ENCODE data around the gene ZNF512B. TPM values are rescaled to one million over a fixed set of nuclear protein-coding genes. Genes with fewer than 3 reads are reported as not detected.

ZNF512B gene
- total and polyA plus RNA-seq, 2 donors (not counting 3 experiments of a cell fraction or from before 2014, with no cell fraction given): 8.7 to 30.0 TPM

- no peak for TF ChIP-seq MYC (IDR thresholded peaks at IDR 0.05; ENCODE audit: low read depth, low read length)
- TF ChIP-seq FOS (IDR thresholded peaks at IDR 0.05; ENCODE audit: borderline replicate concordance, insufficient read depth, low read length): no peak
- TF ChIP-seq, protein P1, sequence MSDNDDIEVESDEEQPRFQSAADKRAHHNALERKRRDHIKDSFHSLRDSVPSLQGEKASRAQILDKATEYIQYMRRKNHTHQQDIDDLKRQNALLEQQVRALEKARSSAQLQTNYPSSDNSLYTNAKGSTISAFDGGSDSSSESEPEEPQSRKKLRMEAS (IDR thresholded peaks at IDR 0.05; ENCODE audit: insufficient read depth, insufficient read length): no peak
- TF ChIP-seq POLR2AphosphoS5 (IDR thresholded peaks at IDR 0.05; ENCODE audit: insufficient read depth, low read depth, low read length): no peak
- TF ChIP-seq GATA2 (IDR thresholded peaks at IDR 0.05; ENCODE audit: insufficient read depth, insufficient read length, low read depth, low read length): no peak
- TF ChIP-seq, protein P2, sequence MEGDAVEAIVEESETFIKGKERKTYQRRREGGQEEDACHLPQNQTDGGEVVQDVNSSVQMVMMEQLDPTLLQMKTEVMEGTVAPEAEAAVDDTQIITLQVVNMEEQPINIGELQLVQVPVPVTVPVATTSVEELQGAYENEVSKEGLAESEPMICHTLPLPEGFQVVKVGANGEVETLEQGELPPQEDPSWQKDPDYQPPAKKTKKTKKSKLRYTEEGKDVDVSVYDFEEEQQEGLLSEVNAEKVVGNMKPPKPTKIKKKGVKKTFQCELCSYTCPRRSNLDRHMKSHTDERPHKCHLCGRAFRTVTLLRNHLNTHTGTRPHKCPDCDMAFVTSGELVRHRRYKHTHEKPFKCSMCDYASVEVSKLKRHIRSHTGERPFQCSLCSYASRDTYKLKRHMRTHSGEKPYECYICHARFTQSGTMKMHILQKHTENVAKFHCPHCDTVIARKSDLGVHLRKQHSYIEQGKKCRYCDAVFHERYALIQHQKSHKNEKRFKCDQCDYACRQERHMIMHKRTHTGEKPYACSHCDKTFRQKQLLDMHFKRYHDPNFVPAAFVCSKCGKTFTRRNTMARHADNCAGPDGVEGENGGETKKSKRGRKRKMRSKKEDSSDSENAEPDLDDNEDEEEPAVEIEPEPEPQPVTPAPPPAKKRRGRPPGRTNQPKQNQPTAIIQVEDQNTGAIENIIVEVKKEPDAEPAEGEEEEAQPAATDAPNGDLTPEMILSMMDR (IDR thresholded peaks at IDR 0.05; ENCODE audit: extremely low read depth in 1 of 2, insufficient read depth in 1 of 2, low read depth in 1 of 2, low read length in 2 of 2): no peak
- TF ChIP-seq POLR2A (IDR thresholded peaks at IDR 0.05; ENCODE audit: low read depth, low read length): no peak
- TF ChIP-seq JUN (IDR thresholded peaks at IDR 0.05; ENCODE audit: borderline replicate concordance, insufficient read depth, insufficient read length, low read depth): no peak
- TF ChIP-seq EZH2 (IDR thresholded peaks at IDR 0.05; ENCODE audit: borderline replicate concordance, low read depth, low read length, severe bottlenecking): no peak
- no peak overlapping the region for H2AFZ ChIP-seq (ENCODE audit: low read depth, low read length)
- no peaks in the 10 kb centered on the region for H3K9me3 ChIP-seq (replicated peaks; ENCODE audit: control insufficient read depth, insufficient read depth, low read length)
- FAIRE-seq (no peak), DNase-seq (ENCODE audit: low read depth, low spot score) (no peak)
- peaks cover 5 to 26% of the 10 kb centered on the region in 2 experiments for H3K36me3 ChIP-seq (ENCODE audit: control insufficient read depth in 2 of 2, extremely low read depth in 1 of 2, insufficient read depth in 2 of 2, low read length in 2 of 2)
- peak overlapping the region in 2 of 3 experiments; percentile 47 to 57 for H3K4me3 ChIP-seq (replicated peaks in 1 of 3; ENCODE audit: insufficient read depth in 1 of 3, low read depth in 1 of 3, low read length in 3 of 3)
- H4K20me1 ChIP-seq (replicated peaks; ENCODE audit: control insufficient read depth, extremely low read depth, insufficient read depth, low read length): no peaks in the 10 kb centered on the region
- intact Hi-C loops (cut with micrococcal nuclease): no loop called here
- dilution Hi-C loops (cut with MboI; ENCODE audit: extremely low pct_ligation_motif_present, low sequenced_read_pairs): no loop called here
- H3K9me1 ChIP-seq (replicated peaks; ENCODE audit: control insufficient read depth, extremely low read depth, insufficient read depth, low read length): no peaks in the 10 kb centered on the region
- H3K27me3 ChIP-seq (ENCODE audit: control insufficient read depth in 2 of 2, insufficient read depth in 2 of 2, low read length in 2 of 2): no peaks in the 10 kb centered on the region
- peaks cover 19% of the 10 kb centered on the region for H3K4me1 ChIP-seq (ENCODE audit: control insufficient read depth, extremely low read depth, insufficient read depth, low read length)
- H3K27ac ChIP-seq (ENCODE audit: insufficient read depth, low read depth, low read length): no peak overlapping the region
- peak overlapping the region; percentile 66 for H3K4me2 ChIP-seq (ENCODE audit: insufficient read depth, low read length)
- ChIA-PET POLR2A (no interaction called here), CTCF (interaction anchor here (1.1 kb wide), 2 partner anchors 12 to 13 kb away, joined by 3 to 5 read pairs; partner anchors contain the start of gene UCKL1)
- no TSS peak for BruUV-seq (replicated peaks)
- H3K79me2 ChIP-seq (ENCODE audit: control insufficient read depth, insufficient read depth, low read length): peaks cover 7% of the 10 kb centered on the region
- H3K9ac ChIP-seq (replicated peaks; ENCODE audit: extremely low read depth, insufficient read depth, low read length): peak overlapping the region; percentile 79
Observed at GRCh38 chr20:63968136-63968927, 1.4 kb downstream of the ZNF512B start.

All from endothelial cell of umbilical vein (primary cell).